Measurements from ENCODE around the gene ZNF266.

The ZNF266 gene

GRCh38 chr19:9435279-9436268 lies at the start of gene ZNF266:
TSS of gene ZNF266 (minus strand) at chr19:9435573. CDS start at chr19:9420089, 15,484 bp downstream.
- peak; percentile 90 for DNase-seq (ENCODE audit: low read depth)

GRCh38 chr19:9485140-9485539 lies 49.8 kb upstream of the ZNF266 start:
- DNase-seq (ENCODE audit: low read depth), result no peak

- DNase-seq (ENCODE audit: low read depth), result no peak
Measured at GRCh38 chr19:9474975-9475374, 39.6 kb upstream of the ZNF266 start.

GRCh38 chr19:9467161-9467560 lies 31.8 kb upstream of the ZNF266 start:
- DNase-seq (ENCODE audit: low read depth), result no peak

- DNase-seq (ENCODE audit: low read depth), result no peak
Measured at GRCh38 chr19:9461938-9462337, 26.6 kb upstream of the ZNF266 start.

- DNase-seq (ENCODE audit: low read depth), result no peak
Measured at GRCh38 chr19:9456018-9456689, 20.8 kb upstream of the ZNF266 start.

- no peak for DNase-seq (ENCODE audit: low read depth)
Measured at GRCh38 chr19:9453953-9454352, 18.6 kb upstream of the ZNF266 start.

GRCh38 chr19:9445037-9445436 lies 9.7 kb upstream of the ZNF266 start:
- DNase-seq (ENCODE audit: low read depth), result no peak

GRCh38 chr19:9436358-9436757 lies 985 bp upstream of the ZNF266 start:
- no peak for DNase-seq (ENCODE audit: low read depth)

GRCh38 chr19:9431475-9431874 lies 3.9 kb downstream of the ZNF266 start:
- DNase-seq (ENCODE audit: low read depth), result peak; percentile 18

GRCh38 chr19:9430444-9430843 lies 4.9 kb downstream of the ZNF266 start:
- DNase-seq (ENCODE audit: low read depth), result no peak

GRCh38 chr19:9427941-9428340 lies 7.4 kb downstream of the ZNF266 start:
- no peak for DNase-seq (ENCODE audit: low read depth)

GRCh38 chr19:9413240-9413954 lies 22.0 kb downstream of the ZNF266 start:
- no peak for DNase-seq (ENCODE audit: low read depth)

GRCh38 chr19:9407827-9408226 lies 27.5 kb downstream of the ZNF266 start:
- no peak for DNase-seq (ENCODE audit: low read depth)

GRCh38 chr19:9406798-9407352 lies 28.5 kb downstream of the ZNF266 start:
- peak; percentile 83 for DNase-seq (ENCODE audit: low read depth)

GRCh38 chr19:9381361-9381785 lies 54.0 kb downstream of the ZNF266 start:
- peak; percentile 4 for DNase-seq (ENCODE audit: low read depth)

GRCh38 chr19:9370738-9371619 lies 64.4 kb downstream of the ZNF266 start:
- no peak for DNase-seq (ENCODE audit: low read depth)

- DNase-seq (ENCODE audit: low read depth), result peak; percentile 13
Measured at GRCh38 chr19:9362905-9363304, 72.5 kb downstream of the ZNF266 start, which contains the start of gene ZNF177. TSS of gene ZNF177 (plus strand) at chr19:9363013. CDS start at chr19:9378312, 15,299 bp downstream.

All from EH (cell line).